ENCODE measurements around the gene GDPD4.

Gene GDPD4

GRCh38 chr11:77175021-77175842 is 126.3 kb downstream of the GDPD4 start:
- Histone ChIP-seq H3K27me3 (ENCODE audit: control insufficient read depth, insufficient read depth, low read length) (no peaks in the 10 kb centered on the region), H3K36me3 (ENCODE audit: control insufficient read depth, insufficient read depth, low read length) (no peaks in the 10 kb centered on the region; the same call in 1 of the 2 replicates), H3K4me3 (ENCODE audit: low read length) (no peak overlapping the region), H3K27ac (ENCODE audit: low read length) (no peak overlapping the region), H3K9me3 (ENCODE audit: control insufficient read depth, insufficient read depth, low read length) (no peaks in the 10 kb centered on the region), H3K4me1 (ENCODE audit: control insufficient read depth, insufficient read depth, low read length) (peaks cover 21% of the 10 kb centered on the region)
- DNase-seq (ENCODE audit: low read depth, low spot score), result no peak
- WGBS (ENCODE audit: insufficient coverage, insufficient read length), result no CpG with 5 or more reads among the region's 15 CpGs

GRCh38 chr11:77174559-77174958 is 126.9 kb downstream of the GDPD4 start:
- no peaks in the 10 kb centered on the region; the same call in 1 of the 2 replicates for H3K36me3 ChIP-seq (ENCODE audit: control insufficient read depth, insufficient read depth, low read length)
- WGBS (ENCODE audit: insufficient coverage, insufficient read length), result no CpG with 5 or more reads among the region's 16 CpGs
- no peak overlapping the region for H3K27ac ChIP-seq (ENCODE audit: low read length)
- H3K4me1 ChIP-seq (ENCODE audit: control insufficient read depth, insufficient read depth, low read length), result peaks cover 23% of the 10 kb centered on the region
- no peaks in the 10 kb centered on the region for H3K27me3 ChIP-seq (ENCODE audit: control insufficient read depth, insufficient read depth, low read length)
- H3K4me3 ChIP-seq (ENCODE audit: low read length), result no peak overlapping the region
- H3K9me3 ChIP-seq (ENCODE audit: control insufficient read depth, insufficient read depth, low read length), result no peaks in the 10 kb centered on the region
- no peak for DNase-seq (ENCODE audit: low read depth, low spot score)

DNA sequence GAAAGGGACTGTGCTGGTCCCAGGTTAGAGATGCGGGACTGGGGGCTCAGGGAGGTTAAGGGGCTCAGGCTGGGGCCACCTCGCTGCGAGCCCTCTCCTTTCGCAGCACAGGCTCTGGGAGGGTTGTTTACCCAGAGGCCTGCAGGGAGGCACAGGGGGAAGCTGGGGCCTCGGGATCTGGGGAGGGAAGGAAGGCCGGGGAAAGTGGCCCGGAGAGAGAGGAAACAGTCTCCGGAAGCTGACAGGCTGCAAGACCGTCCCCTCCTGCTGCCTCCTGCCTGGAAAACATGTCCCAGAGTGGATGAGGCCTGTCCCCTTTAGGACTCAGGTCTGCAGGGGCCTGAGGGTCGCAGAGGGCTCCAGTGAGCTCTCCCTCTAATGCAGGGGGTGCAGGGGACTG is 128.0 kb downstream of the GDPD4 start:
- no CpG with 5 or more reads among the region's 10 CpGs for WGBS (ENCODE audit: insufficient coverage, insufficient read length)
- Histone ChIP-seq H3K27me3 (ENCODE audit: control insufficient read depth, insufficient read depth, low read length) (no peaks in the 10 kb centered on the region), H3K9me3 (ENCODE audit: control insufficient read depth, insufficient read depth, low read length) (no peaks in the 10 kb centered on the region), H3K27ac (ENCODE audit: low read length) (no peak overlapping the region), H3K4me3 (ENCODE audit: low read length) (no peak overlapping the region), H3K36me3 (ENCODE audit: control insufficient read depth, insufficient read depth, low read length) (no peaks in the 10 kb centered on the region), H3K4me1 (ENCODE audit: control insufficient read depth, insufficient read depth, low read length) (peaks cover 23% of the 10 kb centered on the region)
- DNase-seq (ENCODE audit: low read depth, low spot score), result no peak

DNA sequence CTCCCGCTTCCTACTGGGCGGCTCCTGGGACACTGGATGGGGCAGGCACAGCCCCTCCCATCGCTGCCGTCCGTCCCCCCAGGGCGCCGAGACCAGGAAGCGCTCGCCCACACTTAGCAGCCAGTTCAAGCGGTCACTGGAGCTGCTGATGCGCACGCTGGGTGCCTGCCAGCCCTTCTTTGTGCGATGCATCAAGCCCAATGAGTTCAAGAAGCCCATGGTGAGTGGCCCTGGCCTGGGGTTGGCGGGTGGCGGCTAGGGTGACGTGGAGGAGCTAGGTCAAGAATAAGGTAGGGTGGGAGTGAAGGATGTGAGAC is 128.9 kb downstream of the GDPD4 start:
- Histone ChIP-seq H3K4me3 (ENCODE audit: low read length) (no peak overlapping the region), H3K36me3 (ENCODE audit: control insufficient read depth, insufficient read depth, low read length) (no peaks in the 10 kb centered on the region), H3K27me3 (ENCODE audit: control insufficient read depth, insufficient read depth, low read length) (no peaks in the 10 kb centered on the region), H3K27ac (ENCODE audit: low read length) (no peak overlapping the region), H3K9me3 (ENCODE audit: control insufficient read depth, insufficient read depth, low read length) (no peaks in the 10 kb centered on the region), H3K4me1 (ENCODE audit: control insufficient read depth, insufficient read depth, low read length) (peaks cover 23% of the 10 kb centered on the region)
- DNase-seq (ENCODE audit: low read depth, low spot score), result no peak
- WGBS (ENCODE audit: insufficient coverage, insufficient read length), result no CpG with 5 or more reads among the region's 16 CpGs

- DNase-seq (ENCODE audit: low read depth, low spot score), result no peak
- Histone ChIP-seq H3K36me3 (ENCODE audit: control insufficient read depth, insufficient read depth, low read length) (no peaks in the 10 kb centered on the region), H3K9me3 (ENCODE audit: control insufficient read depth, insufficient read depth, low read length) (no peaks in the 10 kb centered on the region), H3K4me1 (ENCODE audit: control insufficient read depth, insufficient read depth, low read length) (peaks cover 23% of the 10 kb centered on the region), H3K27me3 (ENCODE audit: control insufficient read depth, insufficient read depth, low read length) (no peaks in the 10 kb centered on the region), H3K4me3 (ENCODE audit: low read length) (no peak overlapping the region), H3K27ac (ENCODE audit: low read length) (no peak overlapping the region)
- WGBS (ENCODE audit: insufficient coverage, insufficient read length), result no CpG with 5 or more reads among the region's 20 CpGs
Observed at GRCh38 chr11:77171885-77172665, 129.4 kb downstream of the GDPD4 start.

- DNase-seq (ENCODE audit: low read depth, low spot score), result no peak
- H3K4me1 ChIP-seq (ENCODE audit: control insufficient read depth, insufficient read depth, low read length), result peaks cover 19% of the 10 kb centered on the region
- no peaks in the 10 kb centered on the region for H3K36me3 ChIP-seq (ENCODE audit: control insufficient read depth, insufficient read depth, low read length)
- no CpG with 5 or more reads among the region's 8 CpGs for WGBS (ENCODE audit: insufficient coverage, insufficient read length)
- H3K27ac ChIP-seq (ENCODE audit: low read length), result no peak overlapping the region
- H3K4me3 ChIP-seq (ENCODE audit: low read length), result no peak overlapping the region
- H3K9me3 ChIP-seq (ENCODE audit: control insufficient read depth, insufficient read depth, low read length), result no peaks in the 10 kb centered on the region
- no peaks in the 10 kb centered on the region for H3K27me3 ChIP-seq (ENCODE audit: control insufficient read depth, insufficient read depth, low read length)
Observed at GRCh38 chr11:77171254-77171653, 130.2 kb downstream of the GDPD4 start.

DNA sequence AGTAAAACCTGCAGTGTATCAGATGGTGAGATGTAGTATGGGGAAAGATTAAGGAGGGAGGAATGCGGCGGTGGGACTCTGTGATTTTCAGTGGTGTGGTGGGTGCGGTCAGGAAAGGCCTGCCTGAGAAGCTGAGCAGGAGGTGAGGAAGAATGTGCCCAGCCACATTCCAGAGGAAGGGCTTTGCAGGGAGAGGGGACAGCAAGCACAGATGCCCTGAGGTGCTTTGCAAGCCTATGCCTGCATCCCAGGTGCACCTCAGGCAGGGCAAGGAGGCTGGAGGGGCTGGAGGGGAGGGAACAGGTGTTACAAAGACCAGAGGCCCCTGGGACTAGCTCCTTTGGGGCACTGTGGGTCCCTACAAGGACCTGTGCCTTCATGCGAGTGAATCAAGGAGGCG is 131.4 kb downstream of the GDPD4 start:
- Histone ChIP-seq H3K4me1 (ENCODE audit: control insufficient read depth, insufficient read depth, low read length) (peaks cover 13% of the 10 kb centered on the region), H3K9me3 (ENCODE audit: control insufficient read depth, insufficient read depth, low read length) (no peaks in the 10 kb centered on the region), H3K36me3 (ENCODE audit: control insufficient read depth, insufficient read depth, low read length) (no peaks in the 10 kb centered on the region), H3K27me3 (ENCODE audit: control insufficient read depth, insufficient read depth, low read length) (no peaks in the 10 kb centered on the region), H3K27ac (ENCODE audit: low read length) (no peak overlapping the region), H3K4me3 (ENCODE audit: low read length) (no peak overlapping the region)
- DNase-seq (ENCODE audit: low read depth, low spot score), result no peak
- WGBS (ENCODE audit: insufficient coverage, insufficient read length), result no CpG with 5 or more reads among the region's 5 CpGs

GRCh38 chr11:77167791-77168190 is 133.7 kb downstream of the GDPD4 start:
- Histone ChIP-seq H3K27ac (ENCODE audit: low read length) (no peak overlapping the region), H3K36me3 (ENCODE audit: control insufficient read depth, insufficient read depth, low read length) (no peaks in the 10 kb centered on the region), H3K4me3 (ENCODE audit: low read length) (no peak overlapping the region), H3K27me3 (ENCODE audit: control insufficient read depth, insufficient read depth, low read length) (no peaks in the 10 kb centered on the region), H3K9me3 (ENCODE audit: control insufficient read depth, insufficient read depth, low read length) (no peaks in the 10 kb centered on the region), H3K4me1 (ENCODE audit: control insufficient read depth, insufficient read depth, low read length) (peaks cover 12% of the 10 kb centered on the region; the same call in 1 of the 2 replicates)
- no CpG with 5 or more reads among the region's 8 CpGs for WGBS (ENCODE audit: insufficient coverage, insufficient read length)
- DNase-seq (ENCODE audit: low read depth, low spot score), result no peak

DNA sequence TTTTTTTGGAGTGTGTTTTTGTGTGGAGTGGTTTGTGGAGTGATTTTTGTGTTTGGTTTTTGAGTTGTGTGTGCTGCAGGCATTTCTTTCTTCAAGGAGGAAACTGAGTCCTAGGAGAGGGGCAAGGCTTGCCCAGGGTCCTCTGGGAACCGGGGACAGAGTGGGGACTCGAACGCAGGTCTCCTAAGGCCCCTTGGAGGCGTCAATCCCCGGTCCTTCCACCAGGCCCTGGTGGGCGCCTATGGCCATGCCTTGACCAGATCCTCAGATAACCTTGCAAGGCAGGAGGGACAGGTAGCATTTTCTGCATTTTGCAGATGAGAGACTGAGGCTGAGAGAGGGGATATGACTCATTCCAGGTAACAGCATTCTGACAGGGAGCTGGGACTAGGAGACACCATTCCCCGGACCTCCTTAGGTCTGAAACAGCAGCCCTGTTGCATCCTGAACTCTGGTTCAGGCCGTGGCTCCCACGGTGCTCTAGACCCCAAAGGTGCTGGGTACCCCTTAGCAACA is 134.3 kb downstream of the GDPD4 start:
- Histone ChIP-seq H3K36me3 (ENCODE audit: control insufficient read depth, insufficient read depth, low read length) (no peaks in the 10 kb centered on the region), H3K27ac (ENCODE audit: low read length) (no peak overlapping the region), H3K4me3 (ENCODE audit: low read length) (no peak overlapping the region), H3K4me1 (ENCODE audit: control insufficient read depth, insufficient read depth, low read length) (peaks cover 12% of the 10 kb centered on the region; the same call in 1 of the 2 replicates), H3K27me3 (ENCODE audit: control insufficient read depth, insufficient read depth, low read length) (no peaks in the 10 kb centered on the region), H3K9me3 (ENCODE audit: control insufficient read depth, insufficient read depth, low read length) (no peaks in the 10 kb centered on the region)
- DNase-seq (ENCODE audit: low read depth, low spot score), result no peak
- no CpG with 5 or more reads among the region's 9 CpGs for WGBS (ENCODE audit: insufficient coverage, insufficient read length)
